ENCODE results near the gene PLSCR2.
"Not testable (repeated sequence)": the region's sequence is repeated elsewhere in the genome, so short reads cannot be mapped to it uniquely, and the experiment has no call there.

Gene PLSCR2

GRCh38 chr3:146469150-146470017, at the start of gene PLSCR2:
Gene PLSCR2, minus strand, starts transcription at chr3:146469561. Its CDS starts 9,657 bp downstream, at chr3:146459904.
- DNase-seq (ENCODE audit: low read depth), result peak; percentile 67

DNA sequence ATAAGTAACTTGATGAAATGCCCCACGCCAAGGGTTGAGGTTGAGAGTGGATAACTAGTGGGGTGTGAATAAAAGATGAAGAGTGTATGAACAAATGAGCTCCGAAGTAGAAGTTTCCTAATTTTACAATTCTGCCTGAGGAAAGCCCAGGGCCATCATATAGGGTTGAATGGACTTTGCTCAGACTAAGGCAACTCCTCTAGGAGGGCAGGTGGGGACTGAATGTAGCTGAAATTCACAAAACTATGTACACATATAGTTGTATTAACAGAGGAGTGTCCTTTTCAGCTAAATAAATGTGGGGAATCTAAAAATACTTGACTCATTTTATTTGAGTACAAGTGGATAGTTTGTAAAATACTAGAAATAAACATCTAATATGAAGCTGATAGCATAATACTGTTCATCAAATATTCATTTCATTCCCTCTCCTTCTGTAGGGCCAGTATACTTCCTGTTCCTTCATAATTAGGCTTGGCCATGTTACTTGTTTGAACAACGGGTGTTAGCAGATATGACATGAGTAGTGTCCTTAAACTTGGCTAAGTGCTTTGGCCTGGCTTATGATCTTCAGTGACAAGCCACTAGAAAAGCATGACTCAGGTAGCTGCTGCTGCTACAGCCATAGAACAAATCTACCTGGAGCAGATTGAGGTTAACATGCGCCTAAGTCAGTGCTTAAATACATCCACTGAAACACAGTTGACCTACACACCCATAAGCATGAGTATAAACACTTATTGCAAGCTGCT, 48.5 kb upstream of the PLSCR2 start:
- DNase-seq (ENCODE audit: low read depth), result no peak

GRCh38 chr3:146513386-146514051, 44.2 kb upstream of the PLSCR2 start:
- DNase-seq (ENCODE audit: low read depth), result peak; percentile 27

DNA sequence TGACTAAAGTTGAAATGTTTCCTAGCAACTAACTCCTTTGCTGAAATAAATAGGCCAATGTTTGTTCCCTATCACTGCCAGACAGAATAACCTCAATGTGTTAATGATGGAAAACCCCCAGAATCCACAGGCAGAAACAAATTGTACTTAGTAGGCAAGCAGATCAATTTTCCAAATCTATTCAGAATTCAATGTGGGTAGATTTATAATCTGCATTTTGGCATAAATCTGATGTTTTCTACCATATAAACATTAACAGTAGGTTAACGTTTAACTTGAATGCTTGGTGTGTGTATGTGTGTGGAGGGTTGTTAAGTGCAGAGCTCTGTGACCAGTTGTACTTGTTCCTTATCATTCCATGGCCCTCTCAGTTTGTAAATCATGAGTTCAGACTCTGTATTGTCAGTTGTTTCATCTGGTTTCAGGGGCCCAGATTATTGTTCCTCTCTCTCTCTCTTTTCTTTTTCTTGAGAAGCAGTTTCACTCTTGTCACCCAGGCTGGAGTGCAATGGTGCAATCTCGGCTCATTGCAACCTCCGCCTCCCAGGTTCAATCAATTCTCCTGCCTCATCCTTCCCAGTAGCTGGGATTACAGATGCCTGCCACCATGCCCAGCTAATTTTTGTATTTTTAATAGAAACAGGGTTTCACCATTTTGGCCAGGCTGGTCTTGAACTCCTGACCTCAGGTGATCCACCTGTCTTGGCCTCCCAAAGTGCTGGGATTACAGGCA, 42.2 kb upstream of the PLSCR2 start:
- DNase-seq (ENCODE audit: low read depth), result no peak

GRCh38 chr3:146507331-146508120, 38.2 kb upstream of the PLSCR2 start:
- no peak for DNase-seq (ENCODE audit: low read depth)

GRCh38 chr3:146505516-146505915, 36.2 kb upstream of the PLSCR2 start:
- DNase-seq (ENCODE audit: low read depth), result no peak

GRCh38 chr3:146504498-146505197, 35.3 kb upstream of the PLSCR2 start:
- DNase-seq (ENCODE audit: low read depth), result no peak

GRCh38 chr3:146503461-146504202, 34.3 kb upstream of the PLSCR2 start:
- peak; percentile 86 for DNase-seq (ENCODE audit: low read depth)

- peak; percentile 3 for DNase-seq (ENCODE audit: low read depth)
Observed at GRCh38 chr3:146502887-146503460, 33.6 kb upstream of the PLSCR2 start.

- no peak for DNase-seq (ENCODE audit: low read depth)
Observed at GRCh38 chr3:146501752-146502151, 32.4 kb upstream of the PLSCR2 start.

DNA sequence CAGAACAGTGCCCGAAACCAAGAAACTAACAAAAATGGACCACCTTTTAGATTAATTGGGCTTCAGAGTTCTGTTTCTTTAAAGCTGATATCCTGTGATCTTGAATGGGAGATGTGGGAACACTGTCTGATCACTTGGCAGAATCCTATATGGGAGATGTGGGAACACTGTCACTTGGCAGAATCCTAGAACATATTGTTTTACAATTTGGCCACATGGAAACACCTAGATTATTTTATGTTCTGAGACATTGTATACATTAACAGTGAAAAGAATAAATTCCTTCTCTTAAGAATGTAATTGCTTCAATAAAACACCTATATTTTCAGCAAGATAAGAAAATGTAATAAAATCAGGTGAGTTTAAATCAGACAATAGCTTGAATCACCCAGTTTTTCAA, 30.3 kb upstream of the PLSCR2 start:
- DNase-seq (ENCODE audit: low read depth), result no peak

DNA sequence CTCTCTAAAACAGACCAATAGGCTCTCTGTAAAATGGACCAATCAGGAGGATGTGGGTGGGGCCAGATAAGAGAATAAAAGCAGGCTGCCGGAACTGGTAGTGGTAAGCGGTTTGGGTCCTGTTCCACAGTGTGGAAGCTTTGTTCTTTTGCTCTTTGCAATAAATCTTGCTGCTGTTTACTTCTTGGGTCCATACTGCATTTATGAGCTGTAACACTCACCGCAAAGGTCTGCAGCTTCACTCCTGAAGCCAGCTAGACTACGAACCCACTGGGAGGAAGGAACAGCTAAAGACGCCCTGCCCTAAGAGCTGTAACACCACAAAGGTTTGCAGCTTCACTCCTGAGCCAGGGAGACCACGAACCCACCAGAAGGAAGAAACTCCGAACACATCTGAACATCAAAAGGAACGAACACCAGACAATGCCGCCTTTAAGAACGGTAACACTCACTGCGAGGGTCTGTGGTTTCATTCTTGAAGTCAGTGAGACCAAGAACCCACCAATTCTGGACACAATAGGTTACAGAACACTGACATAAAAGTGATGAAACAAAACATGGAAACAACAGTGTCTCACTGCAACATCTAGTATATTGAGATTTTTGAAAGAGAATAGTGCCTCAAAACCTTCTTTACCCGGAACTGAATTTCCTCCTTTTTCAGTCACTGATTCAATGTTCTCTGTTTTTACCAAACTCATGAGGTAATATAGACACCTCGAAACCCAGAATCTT, 28.8 kb upstream of the PLSCR2 start:
- DNase-seq (ENCODE audit: low read depth), result no peak

DNA sequence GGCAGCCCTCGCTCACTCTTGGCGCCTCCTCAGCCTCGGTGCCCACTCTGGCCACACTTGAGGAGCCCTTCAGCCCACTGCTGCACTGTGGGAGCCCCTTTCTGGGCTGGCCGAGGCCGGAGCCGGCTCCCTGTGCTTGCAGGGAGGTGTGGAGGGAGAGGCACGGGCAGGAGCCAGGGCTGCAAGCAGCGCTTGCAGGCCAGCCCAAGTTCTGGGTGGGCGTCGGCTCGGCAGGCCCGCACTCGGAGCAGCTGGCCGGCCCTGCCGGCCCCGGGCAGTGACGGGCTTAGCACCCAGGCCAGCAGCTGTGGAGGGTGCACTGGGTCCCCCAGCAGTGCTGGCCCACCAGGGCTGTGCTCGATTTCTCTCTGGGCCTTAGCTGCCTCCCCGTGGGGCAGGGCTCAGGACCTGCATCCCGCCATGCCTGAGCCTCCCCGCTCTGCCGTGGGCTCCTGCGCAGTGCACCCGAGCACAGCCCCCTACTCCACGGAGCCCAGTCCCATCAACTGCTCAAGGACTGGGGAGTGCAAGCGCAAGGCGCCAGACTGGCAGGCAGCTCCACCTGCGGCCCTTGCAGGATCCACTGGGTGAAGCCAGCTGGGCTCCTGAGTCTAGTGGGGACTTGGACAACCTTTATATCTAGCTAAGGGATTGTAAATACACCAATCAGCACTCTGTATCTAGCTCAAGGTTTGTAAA, 27.9 kb upstream of the PLSCR2 start:
- not testable (repeated sequence) for DNase-seq (ENCODE audit: low read depth)

- DNase-seq (ENCODE audit: low read depth), result no peak
Observed at GRCh38 chr3:146496726-146497125, 27.4 kb upstream of the PLSCR2 start.

DNA sequence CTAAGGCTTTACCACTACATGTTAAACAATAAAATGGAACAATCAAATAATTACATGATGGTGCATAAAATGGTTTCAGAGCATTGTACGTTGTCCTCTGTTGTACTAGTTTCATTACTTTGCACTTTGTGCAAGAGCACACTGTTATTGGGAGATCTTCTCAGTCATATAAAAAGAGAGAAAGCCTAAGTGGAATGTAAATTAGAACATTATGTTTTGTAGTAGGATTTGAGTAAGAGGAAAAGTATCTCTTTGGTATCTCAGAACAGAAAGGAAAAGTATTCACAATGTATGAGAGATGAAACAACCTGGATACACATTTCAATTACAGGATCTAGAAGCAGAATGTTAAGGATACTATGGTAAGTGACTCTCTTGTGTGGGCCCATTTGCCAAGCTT, 26.9 kb upstream of the PLSCR2 start:
- DNase-seq (ENCODE audit: low read depth), result peak; percentile 63

GRCh38 chr3:146493761-146494160, 24.4 kb upstream of the PLSCR2 start:
- DNase-seq (ENCODE audit: low read depth), result peak; percentile 50

DNA sequence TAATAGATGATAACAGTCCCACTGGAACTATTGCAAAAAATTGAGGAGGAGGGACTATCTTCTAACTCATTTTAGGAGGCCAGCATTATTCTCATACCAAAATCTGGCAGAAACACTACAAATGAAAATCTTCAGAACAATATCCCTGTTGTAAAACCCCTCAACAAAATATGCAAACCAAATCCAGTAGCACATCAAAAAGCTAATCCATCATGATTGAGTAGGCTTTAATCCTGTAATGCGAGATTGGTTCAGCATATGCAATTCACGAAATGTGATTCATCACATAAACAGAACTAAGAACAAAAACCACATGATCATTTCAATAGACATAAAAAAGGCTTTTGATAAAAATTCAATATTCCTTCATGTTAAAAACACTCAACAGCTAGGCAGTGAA, 23.9 kb upstream of the PLSCR2 start:
- peak; percentile 42 for DNase-seq (ENCODE audit: low read depth)

DNA sequence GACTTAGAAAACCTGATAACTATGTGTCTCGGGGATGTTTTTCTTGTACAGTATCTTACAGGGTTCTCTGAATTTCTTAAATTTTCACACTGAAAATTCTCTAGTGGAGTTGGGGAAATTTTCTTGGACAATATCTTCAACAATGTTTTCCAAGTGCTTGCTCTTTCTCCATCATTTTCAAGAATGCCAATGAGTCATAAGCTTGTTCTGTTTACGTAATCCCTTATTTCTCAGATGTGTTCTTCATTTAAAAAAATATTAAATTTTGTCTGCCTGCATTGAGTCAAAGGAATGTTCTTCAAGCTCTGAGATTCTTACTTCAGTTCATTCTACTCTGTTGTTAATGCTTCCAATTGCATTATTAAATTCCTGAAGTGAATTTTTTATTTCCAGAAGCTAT, 21.9 kb upstream of the PLSCR2 start:
- peak; percentile 74 for DNase-seq (ENCODE audit: low read depth)

Data from fibroblast of gingiva (primary cell).